Activated CD4-positive, alpha-beta T cell treated with anti-CD3 and anti-CD28 coated beads for 4 hours (primary cell): Measurements from ENCODE around the gene TBCA.

ENCODE experiments used
- DNase-seq, 2 donors: peaks; one replicate each; pipeline ENCODE4 v3.0.0-alpha.2; 2020

The TBCA gene

GRCh38 chr5:77775790-77776553 lies at the start of gene TBCA:
TBCA (minus strand) TSS chr5:77776339; CDS start chr5:77776257, 82 bp downstream.
- DNase-seq, result peak; percentile 88 to 89

- DNase-seq, result no peak
Measured at GRCh38 chr5:77824981-77825380, 48.8 kb upstream of the TBCA start.

- DNase-seq, result no peak
Measured at GRCh38 chr5:77816686-77817085, 40.5 kb upstream of the TBCA start.

- no peak for DNase-seq
Measured at GRCh38 chr5:77812926-77813589, 36.9 kb upstream of the TBCA start.

GRCh38 chr5:77806213-77806843 lies 30.2 kb upstream of the TBCA start:
- no peak for DNase-seq

GRCh38 chr5:77798456-77798855 lies 22.3 kb upstream of the TBCA start:
- DNase-seq, result no peak

GRCh38 chr5:77797136-77797535 lies 21.0 kb upstream of the TBCA start:
- no peak for DNase-seq

GRCh38 chr5:77795846-77796245 lies 19.7 kb upstream of the TBCA start:
- no peak for DNase-seq

- DNase-seq, result no peak
Measured at GRCh38 chr5:77795268-77795667, 19.1 kb upstream of the TBCA start.

GRCh38 chr5:77791926-77792325 lies 15.8 kb upstream of the TBCA start:
- DNase-seq, result no peak

GRCh38 chr5:77791356-77791755 lies 15.2 kb upstream of the TBCA start:
- no peak for DNase-seq

- no peak for DNase-seq
Measured at GRCh38 chr5:77785229-77785628, 9.1 kb upstream of the TBCA start.

- no peak for DNase-seq
Measured at GRCh38 chr5:77784735-77785134, 8.6 kb upstream of the TBCA start.

GRCh38 chr5:77781076-77781475 lies 4.9 kb upstream of the TBCA start:
- DNase-seq, result no peak

- no peak for DNase-seq
Measured at GRCh38 chr5:77778881-77779438, 2.8 kb upstream of the TBCA start.

GRCh38 chr5:77778398-77778797 lies 2.3 kb upstream of the TBCA start:
- DNase-seq, result no peak

- no peak for DNase-seq
Measured at GRCh38 chr5:77777911-77778310, 1.8 kb upstream of the TBCA start.

GRCh38 chr5:77777281-77777892 lies 1.2 kb upstream of the TBCA start:
- DNase-seq, result no peak

GRCh38 chr5:77776554-77777206 lies 541 bp upstream of the TBCA start:
- DNase-seq, result no peak

- DNase-seq, result no peak
Measured at GRCh38 chr5:77774981-77775789, 954 bp downstream of the TBCA start.

- DNase-seq, result no peak
Measured at GRCh38 chr5:77773734-77774280, 2.3 kb downstream of the TBCA start.

- no peak for DNase-seq
Measured at GRCh38 chr5:77772729-77773128, 3.4 kb downstream of the TBCA start.
